ENCODE results near the gene AOPEP.

DNA sequence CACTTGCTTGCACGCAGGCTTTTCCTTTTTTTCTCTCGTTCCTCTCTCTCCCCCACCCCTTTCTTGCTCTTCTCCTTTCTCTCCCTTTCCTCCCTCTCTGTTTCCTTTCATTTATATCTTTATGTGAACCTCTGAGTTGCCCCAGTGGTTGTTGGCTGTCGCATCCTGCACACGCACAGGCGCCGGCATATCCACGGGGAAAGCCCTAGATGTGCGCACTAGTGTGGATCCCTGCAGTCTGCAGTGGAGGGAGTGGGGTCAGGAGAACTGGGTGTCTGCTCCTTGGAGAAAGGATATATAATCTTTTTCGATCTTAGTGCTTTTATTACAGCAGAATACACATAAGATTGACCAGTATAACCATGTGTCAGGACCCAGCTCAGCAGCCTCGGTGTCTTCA, 367.5 kb downstream of the AOPEP start:
- TF ChIP-seq, protein P1, sequence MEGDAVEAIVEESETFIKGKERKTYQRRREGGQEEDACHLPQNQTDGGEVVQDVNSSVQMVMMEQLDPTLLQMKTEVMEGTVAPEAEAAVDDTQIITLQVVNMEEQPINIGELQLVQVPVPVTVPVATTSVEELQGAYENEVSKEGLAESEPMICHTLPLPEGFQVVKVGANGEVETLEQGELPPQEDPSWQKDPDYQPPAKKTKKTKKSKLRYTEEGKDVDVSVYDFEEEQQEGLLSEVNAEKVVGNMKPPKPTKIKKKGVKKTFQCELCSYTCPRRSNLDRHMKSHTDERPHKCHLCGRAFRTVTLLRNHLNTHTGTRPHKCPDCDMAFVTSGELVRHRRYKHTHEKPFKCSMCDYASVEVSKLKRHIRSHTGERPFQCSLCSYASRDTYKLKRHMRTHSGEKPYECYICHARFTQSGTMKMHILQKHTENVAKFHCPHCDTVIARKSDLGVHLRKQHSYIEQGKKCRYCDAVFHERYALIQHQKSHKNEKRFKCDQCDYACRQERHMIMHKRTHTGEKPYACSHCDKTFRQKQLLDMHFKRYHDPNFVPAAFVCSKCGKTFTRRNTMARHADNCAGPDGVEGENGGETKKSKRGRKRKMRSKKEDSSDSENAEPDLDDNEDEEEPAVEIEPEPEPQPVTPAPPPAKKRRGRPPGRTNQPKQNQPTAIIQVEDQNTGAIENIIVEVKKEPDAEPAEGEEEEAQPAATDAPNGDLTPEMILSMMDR (IDR thresholded peaks at IDR 0.05; ENCODE audit: low read depth, low read length): no peak
- TF ChIP-seq EZH2phosphoT487 (IDR thresholded peaks at IDR 0.05; ENCODE audit: low read depth): no peak

Measured in OCI-LY3 (cell line).